ENCODE measurements around the gene UHRF1.

UHRF1 gene

GRCh38 chr19:4970558-4971423, 61.5 kb downstream of the UHRF1 start:
- Histone ChIP-seq H2AFZ (ENCODE audit: low read depth) (no peak overlapping the region), H3K79me2 (ENCODE audit: insufficient read depth, low read depth) (peaks cover 48% of the 10 kb centered on the region; the same call in 1 of the 2 replicates)

GRCh38 chr19:4971424-4971793, 62.1 kb downstream of the UHRF1 start:
- H3K4me2 ChIP-seq: no peak overlapping the region
- no peak overlapping the region for H3K9ac ChIP-seq
- H3K27me3 ChIP-seq (ENCODE audit: insufficient read depth, low read depth): no peaks in the 10 kb centered on the region
- no peak for TF ChIP-seq CTCF (conservative IDR thresholded peaks at IDR 0.05; ENCODE audit: low read depth, low read length)
- H3K4me1 ChIP-seq (ENCODE audit: low read depth, poor library complexity, severe bottlenecking): peaks cover 11% of the 10 kb centered on the region
- H3K27ac ChIP-seq: no peak overlapping the region
- H3K79me2 ChIP-seq (ENCODE audit: insufficient read depth, low read depth): peaks cover 48% of the 10 kb centered on the region; the same call in 1 of the 2 replicates
- H3K36me3 ChIP-seq (ENCODE audit: insufficient read depth): no peaks in the 10 kb centered on the region
- no peak overlapping the region for H2AFZ ChIP-seq (ENCODE audit: low read depth)
- no peaks in the 10 kb centered on the region for H4K20me1 ChIP-seq (ENCODE audit: insufficient read depth)
- no peak overlapping the region for H3K4me3 ChIP-seq (IDR thresholded peaks at IDR 0.05; ENCODE audit: insufficient read depth, low read depth, low read length)

More at GRCh38 chr19:4970558-4971423, 61.5 kb downstream of the UHRF1 start:
- no peak overlapping the region for H3K9ac ChIP-seq
- no peaks in the 10 kb centered on the region for H3K27me3 ChIP-seq (ENCODE audit: insufficient read depth, low read depth)
- TF ChIP-seq CTCF (conservative IDR thresholded peaks at IDR 0.05; ENCODE audit: low read depth, low read length): no peak
- H3K36me3 ChIP-seq (ENCODE audit: insufficient read depth): no peaks in the 10 kb centered on the region
- H4K20me1 ChIP-seq (ENCODE audit: insufficient read depth): no peaks in the 10 kb centered on the region
- no peak overlapping the region for H3K4me3 ChIP-seq (IDR thresholded peaks at IDR 0.05; ENCODE audit: insufficient read depth, low read depth, low read length)
- peaks cover 11% of the 10 kb centered on the region for H3K4me1 ChIP-seq (ENCODE audit: low read depth, poor library complexity, severe bottlenecking)
- H3K4me2 ChIP-seq: peak overlapping the region; percentile 80; the same call in 1 of the 2 replicates
- H3K27ac ChIP-seq: no peak overlapping the region

GRCh38 chr19:4971816-4972495, 62.7 kb downstream of the UHRF1 start:
- Histone ChIP-seq H3K4me2 (no peak overlapping the region), H3K4me1 (ENCODE audit: low read depth, poor library complexity, severe bottlenecking) (peaks cover 11% of the 10 kb centered on the region), H4K20me1 (ENCODE audit: insufficient read depth) (no peaks in the 10 kb centered on the region), H3K79me2 (ENCODE audit: insufficient read depth, low read depth) (peaks cover 48% of the 10 kb centered on the region; the same call in 1 of the 2 replicates), H3K36me3 (ENCODE audit: insufficient read depth) (no peaks in the 10 kb centered on the region), H3K4me3 (IDR thresholded peaks at IDR 0.05; ENCODE audit: insufficient read depth, low read depth, low read length) (no peak overlapping the region), H3K27me3 (ENCODE audit: insufficient read depth, low read depth) (no peaks in the 10 kb centered on the region), H3K27ac (no peak overlapping the region), H2AFZ (ENCODE audit: low read depth) (no peak overlapping the region), H3K9ac (no peak overlapping the region)
- TF ChIP-seq CTCF (conservative IDR thresholded peaks at IDR 0.05; ENCODE audit: low read depth, low read length): no peak

- Histone ChIP-seq H3K4me3 (IDR thresholded peaks at IDR 0.05; ENCODE audit: insufficient read depth, low read depth, low read length) (no peak overlapping the region), H3K79me2 (ENCODE audit: insufficient read depth, low read depth) (peaks cover 48% of the 10 kb centered on the region; the same call in 1 of the 2 replicates), H3K9ac (no peak overlapping the region), H3K4me2 (no peak overlapping the region), H2AFZ (ENCODE audit: low read depth) (no peak overlapping the region), H4K20me1 (ENCODE audit: insufficient read depth) (no peaks in the 10 kb centered on the region), H3K27ac (no peak overlapping the region), H3K4me1 (ENCODE audit: low read depth, poor library complexity, severe bottlenecking) (peaks cover 11% of the 10 kb centered on the region), H3K27me3 (ENCODE audit: insufficient read depth, low read depth) (no peaks in the 10 kb centered on the region), H3K36me3 (ENCODE audit: insufficient read depth) (no peaks in the 10 kb centered on the region)
- no peak for TF ChIP-seq CTCF (conservative IDR thresholded peaks at IDR 0.05; ENCODE audit: low read depth, low read length)
Observed at GRCh38 chr19:4972509-4973230, 63.4 kb downstream of the UHRF1 start.
